Muscle layer of duodenum (tissue), 2 donors: ENCODE results near the gene ONECUT1.
A peak's percentile ranks its signal among the peaks of the same experiment; 100 is the strongest.

Experiments
- H3K27ac ChIP-seq: one replicate; pipeline ENCODE4 v1.7.0; 2013; ENCODE audit warnings: mild to moderate bottlenecking, low read length
- H3K27me3 ChIP-seq: one replicate; pipeline ENCODE4 v1.7.0; 2013; ENCODE audit warnings: low read depth, mild to moderate bottlenecking, control low read depth, low read length
- H3K36me3 ChIP-seq, 2 donors: one replicate each; pipeline ENCODE4 v1.7.0; 2013; ENCODE audit warnings: low read length in 2 of 2, control low read depth in 1 of 2, mild to moderate bottlenecking in 1 of 2; ENCODE audit not compliant: insufficient read depth in 2 of 2, control insufficient read depth in 1 of 2
- H3K4me1 ChIP-seq, 2 donors: one replicate each; pipeline ENCODE4 v1.7.0; 2013; ENCODE audit warnings: low read length in 2 of 2, mild to moderate bottlenecking in 2 of 2, control low read depth in 1 of 2, moderate library complexity in 1 of 2; ENCODE audit not compliant: insufficient read depth in 2 of 2, control insufficient read depth in 1 of 2
- H3K4me3 ChIP-seq, 2 donors: one replicate each; pipeline ENCODE4 v1.7.0; 2013; ENCODE audit warnings: low read length in 2 of 2, low read depth in 1 of 2, mild to moderate bottlenecking in 1 of 2
- H3K9me3 ChIP-seq, 2 donors: one replicate each; pipeline ENCODE4 v1.7.0; 2013; ENCODE audit warnings: low read length in 2 of 2, control low read depth in 1 of 2, mild to moderate bottlenecking in 1 of 2; ENCODE audit not compliant: control insufficient read depth in 1 of 2
- donor health status: healthy.

Gene ONECUT1

GRCh38 chr15:52803467-52804306 lies 13.6 kb upstream of the ONECUT1 start:
- Histone ChIP-seq H3K4me1 (peaks cover 9 to 36% of the 10 kb centered on the region in 2 donors), H3K27ac (no peak overlapping the region), H3K4me3 (peak overlapping the region in 1 of 2 donors; percentile 48), H3K9me3 (no peaks in the 10 kb centered on the region), H3K27me3 (peaks cover 79% of the 10 kb centered on the region), H3K36me3 (no peaks in the 10 kb centered on the region)

- H3K36me3 ChIP-seq, result no peaks in the 10 kb centered on the region
- no peaks in the 10 kb centered on the region for H3K9me3 ChIP-seq
- peaks cover 9 to 42% of the 10 kb centered on the region in 2 donors for H3K4me1 ChIP-seq
- peaks cover 85% of the 10 kb centered on the region for H3K27me3 ChIP-seq
- H3K4me3 ChIP-seq, result no peak overlapping the region
- no peak overlapping the region for H3K27ac ChIP-seq
These were observed 13.0 kb upstream of the ONECUT1 start for GRCh38 chr15:52803108-52803466.

DNA sequence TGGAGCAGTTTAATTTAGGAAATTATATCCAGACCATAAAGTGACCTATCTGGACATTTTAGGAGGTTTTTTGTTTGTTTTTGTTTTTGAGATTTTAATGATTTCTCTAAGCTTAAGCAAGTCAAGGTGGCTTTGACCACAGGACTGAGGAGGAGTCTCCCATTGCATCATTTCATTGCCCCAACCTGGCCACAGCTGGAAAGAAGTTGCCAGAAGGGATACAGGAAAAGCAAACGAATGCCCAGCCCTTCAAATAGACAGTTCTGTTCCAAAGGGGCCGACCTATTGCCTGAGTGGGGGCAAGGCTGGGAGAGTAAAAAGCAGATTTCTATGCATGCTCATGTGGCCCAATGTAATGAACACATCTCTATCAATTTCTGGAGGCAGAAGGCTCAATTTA lies 12.0 kb upstream of the ONECUT1 start:
- Histone ChIP-seq H3K4me3 (no peak overlapping the region), H3K36me3 (no peaks in the 10 kb centered on the region), H3K27me3 (peaks cover 92% of the 10 kb centered on the region), H3K27ac (no peak overlapping the region), H3K9me3 (no peaks in the 10 kb centered on the region), H3K4me1 (peaks cover 9 to 50% of the 10 kb centered on the region in 2 donors)

GRCh38 chr15:52801748-52802085 lies 11.6 kb upstream of the ONECUT1 start:
- Histone ChIP-seq H3K27ac (no peak overlapping the region), H3K36me3 (no peaks in the 10 kb centered on the region), H3K4me1 (peaks cover 9 to 50% of the 10 kb centered on the region in 2 donors), H3K27me3 (peaks cover 92% of the 10 kb centered on the region), H3K9me3 (no peaks in the 10 kb centered on the region), H3K4me3 (no peak overlapping the region)

- Histone ChIP-seq H3K4me1 (peaks cover 9 to 47% of the 10 kb centered on the region in 2 donors), H3K27me3 (peaks cover 92% of the 10 kb centered on the region)
These were observed 11.0 kb upstream of the ONECUT1 start for GRCh38 chr15:52800828-52801747.

DNA sequence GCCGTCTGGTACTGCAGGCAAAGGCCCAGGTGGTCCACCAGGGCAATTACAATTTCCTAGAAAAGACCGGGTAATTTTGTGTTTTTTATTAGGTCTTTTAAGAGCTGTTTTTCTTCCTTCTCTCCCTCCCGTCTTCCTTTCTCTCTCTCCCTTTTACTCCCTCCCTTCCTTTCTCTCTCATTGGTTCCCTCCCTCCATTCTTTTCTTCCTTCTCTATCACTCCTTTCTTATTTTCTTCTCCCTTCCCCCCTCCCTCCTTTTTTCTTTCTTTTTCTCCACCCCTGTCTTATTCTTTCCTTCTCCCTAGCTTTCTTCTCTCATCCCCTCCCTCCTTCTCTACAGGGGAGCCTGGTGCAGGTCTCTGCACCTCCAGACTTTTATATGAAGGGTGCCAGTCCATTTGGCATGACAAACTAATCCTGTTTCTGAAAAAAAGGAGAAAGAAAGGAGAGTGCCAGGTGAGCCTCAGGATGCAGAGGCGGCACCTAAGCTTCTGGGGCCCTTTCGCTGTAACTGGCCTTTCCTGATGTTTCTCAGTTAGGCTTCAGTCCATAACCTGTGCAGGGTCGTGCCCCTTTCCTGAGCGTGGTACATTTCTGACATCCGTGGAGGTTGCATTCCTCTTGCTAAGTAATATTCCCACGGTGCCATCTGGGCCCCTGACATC lies 9.1 kb upstream of the ONECUT1 start:
- Histone ChIP-seq H3K36me3 (no peaks in the 10 kb centered on the region), H3K27ac (no peak overlapping the region), H3K4me3 (no peak overlapping the region), H3K27me3 (peaks cover 99% of the 10 kb centered on the region), H3K9me3 (no peaks in the 10 kb centered on the region), H3K4me1 (peaks cover 9 to 33% of the 10 kb centered on the region in 2 donors)

More at GRCh38 chr15:52800828-52801747, 11.0 kb upstream of the ONECUT1 start:
- Histone ChIP-seq H3K36me3 (no peaks in the 10 kb centered on the region), H3K9me3 (no peaks in the 10 kb centered on the region), H3K27ac (no peak overlapping the region), H3K4me3 (no peak overlapping the region)

DNA sequence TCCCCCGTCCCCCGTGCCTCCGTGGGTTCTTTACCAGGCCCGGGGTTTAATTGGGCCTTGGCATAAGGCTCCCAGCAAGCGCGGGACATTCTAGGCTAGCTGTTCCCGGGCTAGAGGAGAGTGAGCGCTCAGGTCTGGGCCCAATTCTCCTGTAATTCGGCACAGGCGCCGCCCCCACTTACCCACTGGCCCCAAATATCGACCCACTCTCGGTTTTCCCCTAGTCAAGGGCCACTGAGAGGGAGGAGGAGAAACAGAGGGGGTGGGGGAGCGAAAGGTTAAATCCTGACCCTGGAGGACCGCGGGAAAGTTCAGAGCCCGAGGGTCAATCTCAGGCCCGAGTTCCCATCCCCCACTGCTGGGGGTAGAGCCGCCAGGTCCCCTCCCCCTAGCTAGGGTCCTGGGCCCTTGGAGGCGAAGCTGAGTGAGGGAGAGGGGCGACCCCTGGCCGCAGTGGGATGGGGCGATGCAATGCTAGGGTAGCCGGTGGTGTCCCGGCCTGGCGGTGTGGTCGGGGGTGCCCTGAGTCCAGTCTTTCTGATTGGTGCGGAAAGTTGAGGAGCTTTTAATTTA lies 8.5 kb upstream of the ONECUT1 start:
- Histone ChIP-seq H3K36me3 (no peaks in the 10 kb centered on the region), H3K4me3 (peak overlapping the region in 1 of 2 donors; percentile 24), H3K4me1 (peaks cover 9 to 26% of the 10 kb centered on the region in 2 donors), H3K27me3 (peaks cover 94% of the 10 kb centered on the region), H3K27ac (no peak overlapping the region), H3K9me3 (no peaks in the 10 kb centered on the region)

GRCh38 chr15:52797625-52798501 lies 7.7 kb upstream of the ONECUT1 start:
- peaks cover 4 to 24% of the 10 kb centered on the region in 2 donors for H3K4me1 ChIP-seq
- no peaks in the 10 kb centered on the region for H3K36me3 ChIP-seq
- H3K4me3 ChIP-seq, result peak overlapping the region in 1 of 2 donors; percentile 24
- no peak overlapping the region for H3K27ac ChIP-seq
- H3K9me3 ChIP-seq, result no peaks in the 10 kb centered on the region
- peaks cover 87% of the 10 kb centered on the region for H3K27me3 ChIP-seq

GRCh38 chr15:52796753-52797520 lies 6.8 kb upstream of the ONECUT1 start:
- no peaks in the 10 kb centered on the region for H3K9me3 ChIP-seq
- no peaks in the 10 kb centered on the region for H3K36me3 ChIP-seq
- peaks cover 78% of the 10 kb centered on the region for H3K27me3 ChIP-seq
- H3K4me3 ChIP-seq, result no peak overlapping the region
- no peak overlapping the region for H3K27ac ChIP-seq
- peaks cover 4 to 24% of the 10 kb centered on the region in 2 donors for H3K4me1 ChIP-seq

DNA sequence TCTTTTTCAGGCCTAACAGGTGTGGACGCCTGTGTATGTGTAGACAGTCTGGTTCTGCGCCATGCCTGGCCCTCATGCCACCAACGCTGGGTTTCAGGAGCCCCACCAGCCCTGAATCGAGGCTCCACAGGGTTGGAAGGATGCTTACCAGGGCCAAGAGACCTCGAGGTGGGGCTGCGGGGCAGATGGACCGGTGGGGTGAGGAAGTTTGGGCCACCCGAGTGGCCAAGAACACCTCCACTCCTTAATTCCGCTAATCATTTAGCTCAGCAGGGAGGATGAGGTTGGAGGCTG lies 6.0 kb upstream of the ONECUT1 start:
- no peak overlapping the region for H3K4me3 ChIP-seq
- H3K27me3 ChIP-seq, result peaks cover 79% of the 10 kb centered on the region
- H3K4me1 ChIP-seq, result peaks cover 4 to 26% of the 10 kb centered on the region in 2 donors
- H3K9me3 ChIP-seq, result no peaks in the 10 kb centered on the region
- H3K36me3 ChIP-seq, result no peaks in the 10 kb centered on the region
- H3K27ac ChIP-seq, result no peak overlapping the region
